Measurements from ENCODE around the gene CDH12. TPM values are rescaled to one million over a fixed set of nuclear protein-coding genes. Genes with fewer than 3 reads are reported as not detected.
"Not testable (repeated sequence)": the region's sequence is repeated elsewhere in the genome, so short reads cannot be mapped to it uniquely, and the experiment has no call there.

The CDH12 gene
- total RNA-seq, 2 experiments from 2014 or later: not detected

GRCh38 chr5:22611327-22611726 lies 241.8 kb downstream of the CDH12 start:
- H3K4me1 Mint-ChIP-seq: no peaks in the 10 kb centered on the region
- peaks cover 7% of the 10 kb centered on the region for H3K9me3 Mint-ChIP-seq
- POLR2A ChIA-PET: no interaction called here
- H3K4me3 Mint-ChIP-seq: no peak overlapping the region
- no peaks in the 10 kb centered on the region for H3K36me3 Mint-ChIP-seq
- no peaks in the 10 kb centered on the region for H3K27me3 Mint-ChIP-seq
- DNase-seq (no peak), ATAC-seq (ENCODE audit: low read depth) (no peak)
- no peak overlapping the region for H3K27ac Mint-ChIP-seq

GRCh38 chr5:22607498-22607897 lies 245.6 kb downstream of the CDH12 start:
- H3K36me3 Mint-ChIP-seq; H3K4me3 Mint-ChIP-seq; H3K27me3 Mint-ChIP-seq; ATAC-seq (ENCODE audit: low read depth); DNase-seq; H3K27ac Mint-ChIP-seq; H3K9me3 Mint-ChIP-seq; POLR2A ChIA-PET; H3K4me1 Mint-ChIP-seq: not testable (repeated sequence)

- no peak overlapping the region for H3K4me3 Mint-ChIP-seq
- ATAC-seq (ENCODE audit: low read depth) (no peak), DNase-seq (no peak)
- no peaks in the 10 kb centered on the region for H3K36me3 Mint-ChIP-seq
- H3K4me1 Mint-ChIP-seq: no peaks in the 10 kb centered on the region
- H3K9me3 Mint-ChIP-seq: peaks cover 6% of the 10 kb centered on the region
- H3K27ac Mint-ChIP-seq: no peak overlapping the region
- no peaks in the 10 kb centered on the region for H3K27me3 Mint-ChIP-seq
- POLR2A ChIA-PET: no interaction called here
Observed at GRCh38 chr5:22605473-22605872, 247.7 kb downstream of the CDH12 start.

GRCh38 chr5:22604711-22605110 lies 248.4 kb downstream of the CDH12 start:
- no peaks in the 10 kb centered on the region for H3K4me1 Mint-ChIP-seq

GRCh38 chr5:22598796-22599195 lies 254.3 kb downstream of the CDH12 start:
- Mint-ChIP-seq H3K27ac (no peak overlapping the region), H3K9me3 (peaks cover 2% of the 10 kb centered on the region), H3K36me3 (no peaks in the 10 kb centered on the region), H3K4me3 (no peak overlapping the region), H3K4me1 (no peaks in the 10 kb centered on the region), H3K27me3 (no peaks in the 10 kb centered on the region)
- POLR2A ChIA-PET: no interaction called here
- ATAC-seq (ENCODE audit: low read depth) (no peak), DNase-seq (no peak)

More at GRCh38 chr5:22604711-22605110, 248.4 kb downstream of the CDH12 start:
- Mint-ChIP-seq H3K4me3 (no peak overlapping the region), H3K9me3 (peaks cover 6% of the 10 kb centered on the region), H3K36me3 (no peaks in the 10 kb centered on the region), H3K27ac (no peak overlapping the region), H3K27me3 (no peaks in the 10 kb centered on the region)
- ATAC-seq (ENCODE audit: low read depth) (no peak), DNase-seq (no peak)
- POLR2A ChIA-PET: no interaction called here

- DNase-seq: no peak
- Mint-ChIP-seq H3K27ac (no peak overlapping the region), H3K4me1 (no peaks in the 10 kb centered on the region), H3K9me3 (peaks cover 4% of the 10 kb centered on the region), H3K27me3 (no peaks in the 10 kb centered on the region), H3K4me3 (no peak overlapping the region), H3K36me3 (no peaks in the 10 kb centered on the region)
- POLR2A ChIA-PET: no interaction called here
- no peak for ATAC-seq (ENCODE audit: low read depth)
Observed at GRCh38 chr5:22596404-22596970, 256.7 kb downstream of the CDH12 start.

- Mint-ChIP-seq H3K4me1 (no peaks in the 10 kb centered on the region), H3K27me3 (no peaks in the 10 kb centered on the region), H3K27ac (no peak overlapping the region), H3K9me3 (peaks cover 4% of the 10 kb centered on the region), H3K36me3 (no peaks in the 10 kb centered on the region), H3K4me3 (no peak overlapping the region)
- POLR2A ChIA-PET: no interaction called here
- DNase-seq (no peak), ATAC-seq (ENCODE audit: low read depth) (no peak)
Observed at GRCh38 chr5:22594491-22594890, 258.7 kb downstream of the CDH12 start.

- Mint-ChIP-seq H3K9me3 (peaks cover 5% of the 10 kb centered on the region), H3K4me1 (no peaks in the 10 kb centered on the region), H3K27me3 (no peaks in the 10 kb centered on the region), H3K27ac (no peak overlapping the region), H3K4me3 (no peak overlapping the region), H3K36me3 (no peaks in the 10 kb centered on the region)
- DNase-seq (no peak), ATAC-seq (ENCODE audit: low read depth) (no peak)
- POLR2A ChIA-PET: no interaction called here
Observed at GRCh38 chr5:22593592-22593991, 259.6 kb downstream of the CDH12 start.

- DNase-seq (no peak), ATAC-seq (ENCODE audit: low read depth) (no peak)
- Mint-ChIP-seq H3K27ac (no peak overlapping the region), H3K9me3 (peaks cover 9% of the 10 kb centered on the region), H3K4me3 (no peak overlapping the region), H3K4me1 (no peaks in the 10 kb centered on the region), H3K27me3 (no peaks in the 10 kb centered on the region), H3K36me3 (no peaks in the 10 kb centered on the region)
- POLR2A ChIA-PET: no interaction called here
Observed at GRCh38 chr5:22591461-22591860, 261.7 kb downstream of the CDH12 start.

GRCh38 chr5:22590677-22591268 lies 262.4 kb downstream of the CDH12 start:
- DNase-seq (no peak), ATAC-seq (ENCODE audit: low read depth) (no peak)
- Mint-ChIP-seq H3K4me3 (no peak overlapping the region), H3K9me3 (peaks cover 12% of the 10 kb centered on the region), H3K36me3 (no peaks in the 10 kb centered on the region), H3K27ac (no peak overlapping the region), H3K4me1 (no peaks in the 10 kb centered on the region), H3K27me3 (no peaks in the 10 kb centered on the region)
- POLR2A ChIA-PET: no interaction called here

- POLR2A ChIA-PET: no interaction called here
- peaks cover 2% of the 10 kb centered on the region for H3K9me3 Mint-ChIP-seq
Observed at GRCh38 chr5:22577711-22578110, 275.4 kb downstream of the CDH12 start.

GRCh38 chr5:22577006-22577405 lies 276.1 kb downstream of the CDH12 start:
- POLR2A ChIA-PET: no interaction called here
- no peaks in the 10 kb centered on the region for H3K36me3 Mint-ChIP-seq
- H3K27ac Mint-ChIP-seq: no peak overlapping the region
- H3K4me3 Mint-ChIP-seq: no peak overlapping the region
- H3K27me3 Mint-ChIP-seq: no peaks in the 10 kb centered on the region
- peaks cover 2% of the 10 kb centered on the region for H3K9me3 Mint-ChIP-seq
- H3K4me1 Mint-ChIP-seq: no peaks in the 10 kb centered on the region
- ATAC-seq (ENCODE audit: low read depth): no peak
- no peak for DNase-seq

More at GRCh38 chr5:22577711-22578110, 275.4 kb downstream of the CDH12 start:
- H3K4me1 Mint-ChIP-seq: no peaks in the 10 kb centered on the region
- H3K27me3 Mint-ChIP-seq: no peaks in the 10 kb centered on the region
- H3K36me3 Mint-ChIP-seq: no peaks in the 10 kb centered on the region
- DNase-seq (no peak), ATAC-seq (ENCODE audit: low read depth) (no peak)
- no peak overlapping the region for H3K27ac Mint-ChIP-seq
- H3K4me3 Mint-ChIP-seq: no peak overlapping the region

GRCh38 chr5:22572941-22573340 lies 280.2 kb downstream of the CDH12 start:
- no peak overlapping the region for H3K27ac Mint-ChIP-seq
- DNase-seq (no peak), ATAC-seq (ENCODE audit: low read depth) (no peak)
- no peaks in the 10 kb centered on the region for H3K4me1 Mint-ChIP-seq
- H3K27me3 Mint-ChIP-seq: no peaks in the 10 kb centered on the region
- H3K36me3 Mint-ChIP-seq: no peaks in the 10 kb centered on the region
- POLR2A ChIA-PET: no interaction called here
- peaks cover 8% of the 10 kb centered on the region for H3K9me3 Mint-ChIP-seq
- no peak overlapping the region for H3K4me3 Mint-ChIP-seq

- POLR2A ChIA-PET: no interaction called here
- DNase-seq: no peak
Observed at GRCh38 chr5:22567983-22568382, 285.2 kb downstream of the CDH12 start.

More at GRCh38 chr5:22567983-22568382, 285.2 kb downstream of the CDH12 start:
- H3K4me3 Mint-ChIP-seq: no peak overlapping the region
- H3K27ac Mint-ChIP-seq: no peak overlapping the region
- H3K27me3 Mint-ChIP-seq: no peaks in the 10 kb centered on the region
- peaks cover 8% of the 10 kb centered on the region for H3K9me3 Mint-ChIP-seq
- no peak for ATAC-seq (ENCODE audit: low read depth)
- no peaks in the 10 kb centered on the region for H3K4me1 Mint-ChIP-seq
- H3K36me3 Mint-ChIP-seq: no peaks in the 10 kb centered on the region
